Ascending aorta (tissue), 2 donors: Measurements from ENCODE around the gene TLCD3A. TPM values are rescaled to one million over a fixed set of nuclear protein-coding genes. Genes with fewer than 3 reads are reported as not detected.

Source experiments
- DNase-seq, 2 donors: peaks; one replicate each; pipeline ENCODE4 v3.0.0-alpha.2; 2019; ENCODE audit warnings: low spot score in 2 of 2
- H3K27ac ChIP-seq, 2 donors: fragments of 200-600 bp; sonication (generic); one replicate each; pipeline ENCODE4 v1.5.1; 2016 to 2017; ENCODE audit warnings: mild to moderate bottlenecking in 1 of 2
- H3K27me3 ChIP-seq: fragments of 200-600 bp; sonication (generic); one replicate; pipeline ENCODE4 v1.5.1; 2017
- H3K36me3 ChIP-seq, 2 donors: fragments of 200-600 bp; sonication (generic); one replicate each; pipeline ENCODE4 v1.5.1; 2016
- H3K4me1 ChIP-seq, 2 donors: fragments of 200-600 bp; sonication (generic); one replicate each; pipeline ENCODE4 v1.5.1; 2016 to 2017; ENCODE audit warnings: mild to moderate bottlenecking in 1 of 2
- H3K4me3 ChIP-seq, 2 donors: fragments of 200-600 bp; sonication (generic); one replicate each; pipeline ENCODE4 v1.5.1; 2016 to 2017; ENCODE audit warnings: mild to moderate bottlenecking in 1 of 2
- H3K9me3 ChIP-seq, 2 donors: fragments of 200-600 bp; sonication (generic); one replicate each; pipeline ENCODE4 v1.5.1; 2016
- CTCF ChIP-seq, 3 experiments: fragments of 200-600 bp in 2 of 3; fragments of 450-650 bp in 1 of 3; sonication (generic) in 2 of 3; IDR thresholded peaks; one replicate each; pipeline ENCODE4 v1.5.1; 2016 to 2019; ENCODE audit warnings: antibody characterized with exemption in 3 of 3, mild to moderate bottlenecking in 1 of 3, moderate library complexity in 1 of 3
- intact Hi-C: fragments of 100-400 bp; cut with DNase I; formaldehyde crosslinking; loops from one replicate; pipeline ENCODE4 v1.15.1; 2023
- total RNA-seq: library from RNA; depleted of rRNA; stranded (reverse); fragments of >200 nt; gene quantifications from one replicate; pipeline ENCODE4 v1.1.0, GENCODE V29; 2016

TLCD3A gene
- total RNA-seq, 1 donor from 2014 or later, result 21.9 TPM

DNA sequence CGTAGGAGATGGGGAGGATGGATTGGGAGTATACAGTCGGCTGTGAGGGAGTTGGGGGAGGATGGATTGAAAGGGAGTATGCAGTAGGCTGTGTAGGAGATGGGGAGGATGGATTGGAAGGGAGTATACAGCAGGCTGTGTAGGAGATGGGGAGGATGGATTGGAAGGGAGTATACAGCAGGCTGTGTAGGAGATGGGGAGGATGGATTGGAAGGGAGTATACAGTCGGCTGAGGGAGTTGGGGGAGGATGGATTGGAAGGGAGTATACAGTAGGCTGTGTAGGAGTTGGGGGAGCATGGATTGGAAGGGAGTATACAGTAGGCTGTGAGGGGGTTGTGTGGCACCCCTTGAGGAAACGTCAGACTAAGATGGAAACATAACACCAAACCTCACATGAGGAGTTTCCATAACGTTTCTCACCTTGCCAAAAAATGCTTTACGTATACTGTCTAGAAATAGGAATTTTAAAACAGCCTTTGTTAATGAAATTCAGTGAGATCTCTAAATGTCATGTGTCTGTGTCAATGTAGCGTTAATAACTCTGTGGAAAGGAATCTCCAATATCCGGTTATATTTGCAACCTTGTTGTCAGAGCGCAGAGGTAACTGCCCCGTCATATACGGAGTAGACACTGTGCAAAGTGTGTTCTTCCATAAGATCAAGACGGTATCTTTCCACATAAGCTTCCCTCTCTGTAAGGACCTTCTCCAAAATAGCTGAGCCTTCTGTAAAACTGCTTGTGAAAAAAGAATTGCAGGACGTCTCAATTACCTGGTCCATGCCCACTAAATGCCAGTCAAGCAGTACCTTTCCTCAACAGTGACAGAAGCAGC is 11.5 kb upstream of the TLCD3A start:
- intact Hi-C loops, result no loop called here

GRCh38 chr17:721540-721937 is 10.9 kb upstream of the TLCD3A start:
- DNase-seq, result no peak
- no peak overlapping the region for H3K27ac ChIP-seq
- no peaks in the 10 kb centered on the region for H3K9me3 ChIP-seq
- no peaks in the 10 kb centered on the region for H3K4me1 ChIP-seq
- TF ChIP-seq CTCF (IDR thresholded peaks at IDR 0.05), result no peak
- H3K4me3 ChIP-seq, result no peak overlapping the region
- no peaks in the 10 kb centered on the region for H3K27me3 ChIP-seq
- intact Hi-C loops, result no loop called here
- H3K36me3 ChIP-seq, result no peaks in the 10 kb centered on the region

More for the DNA sequence above, 11.5 kb upstream of the TLCD3A start:
- TF ChIP-seq CTCF (IDR thresholded peaks at IDR 0.05), result no peak
- H3K4me1 ChIP-seq, result no peaks in the 10 kb centered on the region
- no peaks in the 10 kb centered on the region for H3K36me3 ChIP-seq
- no peaks in the 10 kb centered on the region for H3K27me3 ChIP-seq
- H3K4me3 ChIP-seq, result no peak overlapping the region
- no peak for DNase-seq
- no peak overlapping the region for H3K27ac ChIP-seq
- no peaks in the 10 kb centered on the region for H3K9me3 ChIP-seq

- DNase-seq, result no peak
- TF ChIP-seq CTCF (IDR thresholded peaks at IDR 0.05), result no peak
- intact Hi-C loops, result no loop called here
These were observed 7.3 kb upstream of the TLCD3A start for GRCh38 chr17:725084-725483.

DNA sequence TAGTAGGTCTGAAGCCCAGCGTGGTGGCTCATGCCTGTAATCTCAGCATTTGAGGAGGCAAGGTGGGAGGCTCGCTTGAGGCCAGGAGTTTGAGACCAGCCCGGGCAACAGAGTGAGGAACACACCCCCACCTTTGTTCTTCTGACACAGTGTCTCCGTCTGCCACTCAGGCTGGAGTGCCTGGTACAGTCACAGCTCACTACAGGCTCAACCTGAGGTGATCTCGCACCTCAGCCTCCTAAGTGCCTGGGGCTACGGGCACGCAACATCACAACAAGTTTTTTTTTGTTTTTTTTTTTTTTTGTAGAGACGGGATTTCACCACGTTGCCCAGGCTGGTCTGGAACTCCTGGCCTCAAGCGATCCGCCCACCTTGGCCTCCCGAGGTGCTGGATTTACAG is 6.7 kb upstream of the TLCD3A start:
- Histone ChIP-seq H3K27ac (no peak overlapping the region), H3K9me3 (no peaks in the 10 kb centered on the region), H3K4me1 (no peaks in the 10 kb centered on the region), H3K27me3 (no peaks in the 10 kb centered on the region), H3K4me3 (no peak overlapping the region), H3K36me3 (no peaks in the 10 kb centered on the region)
- no peak for TF ChIP-seq CTCF (IDR thresholded peaks at IDR 0.05)
- no peak for DNase-seq
- intact Hi-C loops, result no loop called here

More at GRCh38 chr17:725084-725483, 7.3 kb upstream of the TLCD3A start:
- Histone ChIP-seq H3K36me3 (no peaks in the 10 kb centered on the region), H3K4me3 (no peak overlapping the region), H3K27ac (no peak overlapping the region), H3K4me1 (no peaks in the 10 kb centered on the region), H3K27me3 (no peaks in the 10 kb centered on the region), H3K9me3 (no peaks in the 10 kb centered on the region)

- Histone ChIP-seq H3K9me3 (no peaks in the 10 kb centered on the region), H3K36me3 (no peaks in the 10 kb centered on the region), H3K4me1 (peaks cover 2% of the 10 kb centered on the region in 2 donors), H3K27ac (no peak overlapping the region), H3K4me3 (no peak overlapping the region), H3K27me3 (no peaks in the 10 kb centered on the region)
- TF ChIP-seq CTCF (IDR thresholded peaks at IDR 0.05), result no peak
- no peak for DNase-seq
- intact Hi-C loops, result no loop called here
These were observed 6.0 kb upstream of the TLCD3A start for GRCh38 chr17:726271-726919.
